Right kidney (tissue), 1 donor: ENCODE results near the gene RAB25.
"Not testable (repeated sequence)": the region's sequence is repeated elsewhere in the genome, so short reads cannot be mapped to it uniquely, and the experiment has no call there.

Experiments
- DNase-seq: peaks from one replicate; pipeline ENCODE4 v3.0.0-alpha.2; 2016

Gene RAB25

DNA sequence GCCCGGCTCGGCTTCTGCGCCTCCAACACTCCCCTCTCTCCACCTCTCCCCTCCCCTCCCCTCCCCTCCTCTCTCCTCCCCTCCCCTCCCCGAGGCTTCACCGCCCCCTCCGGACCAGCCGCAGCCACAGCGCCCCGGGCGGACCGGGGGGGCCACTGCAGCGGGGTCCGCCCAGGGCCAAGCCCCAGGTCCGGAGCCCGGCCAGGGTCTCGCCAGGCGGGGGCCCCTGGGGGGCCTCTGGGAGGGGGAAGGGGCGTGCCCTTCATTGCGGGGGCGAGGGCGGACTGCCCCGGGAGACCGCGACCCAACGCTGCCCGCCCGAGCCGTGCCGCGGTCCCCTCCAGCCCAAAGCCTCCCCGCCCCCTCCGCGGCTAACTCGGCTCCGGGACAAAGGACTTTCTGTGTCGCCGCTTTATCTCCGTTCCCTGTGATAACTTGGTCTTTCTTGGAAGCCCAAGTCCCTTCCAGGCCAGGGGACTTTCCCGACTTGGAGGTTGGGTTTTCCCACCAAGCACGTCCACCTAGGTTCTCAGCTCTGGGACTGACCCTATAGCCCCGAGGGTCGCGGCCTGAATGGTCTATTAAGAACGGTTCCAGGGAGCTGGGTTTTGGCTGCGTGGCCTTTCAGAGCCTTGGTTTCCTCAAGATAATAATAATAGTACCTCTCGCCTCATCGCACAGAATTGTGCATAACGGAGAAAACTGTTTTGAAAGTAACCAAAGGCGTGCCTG is 7.0 kb upstream of the RAB25 start, which contains the start of gene UBQLN4:
Gene UBQLN4 (minus strand): TSS at position 31 of the 732 bp plus-strand sequence. CDS start 97 bp downstream, outside the sequence.
- peak; percentile 87 for DNase-seq

DNA sequence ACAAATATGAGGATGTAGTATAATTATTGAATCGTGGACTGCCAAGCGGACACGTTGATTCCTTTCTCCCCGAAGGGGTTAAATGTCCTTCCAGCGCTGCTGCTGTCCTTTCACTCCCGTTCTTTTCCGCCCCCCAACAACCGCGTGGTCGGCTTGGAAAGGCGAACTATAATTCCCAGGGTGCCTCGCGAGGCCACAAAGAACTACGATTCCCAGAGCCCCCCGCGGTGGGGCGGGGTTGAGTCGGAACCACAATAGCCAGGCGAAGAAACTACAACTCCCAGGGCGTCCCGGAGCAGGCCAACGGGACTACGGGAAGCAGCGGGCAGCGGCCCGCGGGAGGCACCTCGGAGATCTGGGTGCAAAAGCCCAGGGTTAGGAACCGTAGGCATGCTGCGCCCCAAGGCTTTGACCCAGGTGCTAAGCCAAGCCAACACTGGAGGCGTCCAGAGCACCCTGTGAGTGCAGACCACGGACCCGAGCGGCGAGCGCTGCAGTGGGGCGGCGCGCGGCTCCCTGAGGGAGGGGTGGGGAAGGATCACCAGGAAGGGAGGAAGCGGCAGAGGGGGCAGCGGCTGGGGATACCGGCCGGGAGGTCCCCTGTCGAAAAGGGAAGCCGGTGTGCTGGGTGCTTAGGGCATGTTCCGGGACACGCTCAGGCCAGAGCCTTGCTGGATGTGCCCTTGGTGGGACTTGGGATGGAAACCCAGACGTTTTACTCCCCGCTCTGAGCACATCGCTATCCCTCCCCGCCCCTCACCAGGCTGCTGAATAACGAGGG is 6.3 kb upstream of the RAB25 start, which contains the start of gene LAMTOR2:
Gene LAMTOR2 (plus strand): TSS at position 283 of the 781 bp plus-strand sequence. CDS start 108 bp downstream, at position 391.
- peak; percentile 94 for DNase-seq

GRCh38 chr1:156055281-156056048 is 5.5 kb upstream of the RAB25 start:
- DNase-seq: no peak

DNA sequence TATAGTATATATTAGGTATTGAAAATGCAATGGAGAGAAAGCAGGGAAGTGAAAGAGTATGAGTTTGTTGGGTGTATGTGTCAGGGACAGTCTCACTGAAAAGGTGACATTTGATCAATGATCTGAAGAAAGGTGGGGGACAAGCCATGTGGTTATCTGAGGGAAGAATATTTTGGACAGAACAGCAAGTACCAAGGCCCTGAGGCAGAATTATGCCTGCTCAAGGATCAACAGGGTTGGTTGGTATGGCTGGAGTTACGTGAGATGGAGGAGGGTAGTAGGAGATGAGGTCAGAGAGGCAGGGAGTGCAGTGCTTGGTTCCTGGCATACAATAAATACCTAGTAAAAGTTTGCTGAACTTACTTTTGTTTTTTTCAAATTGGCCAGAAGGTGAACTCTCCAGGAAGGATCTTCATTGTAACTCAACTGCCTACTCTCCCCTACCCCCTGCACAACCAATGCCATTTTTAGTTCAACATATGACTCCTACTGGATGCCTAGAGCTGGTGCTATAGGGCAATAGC is 4.6 kb upstream of the RAB25 start:
- no peak for DNase-seq

DNA sequence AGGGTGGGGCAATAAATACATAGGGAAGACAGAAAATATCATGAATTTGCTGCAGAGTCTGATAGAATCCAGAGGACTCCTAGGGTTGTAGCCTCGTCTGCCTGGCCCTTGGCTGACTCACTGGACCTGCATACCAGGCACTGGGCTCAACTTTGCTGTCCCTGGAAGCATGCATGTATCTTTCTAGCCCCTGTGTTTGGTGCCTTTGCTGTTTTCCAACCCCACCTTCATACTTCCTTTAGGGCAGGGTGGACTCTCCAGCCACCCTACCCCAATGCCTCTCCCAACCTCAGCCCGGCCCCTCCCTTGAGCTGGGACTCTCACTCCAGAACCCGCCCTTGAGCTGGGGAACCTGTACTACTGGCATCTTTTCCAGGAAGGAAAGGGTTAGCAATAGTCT is 1.2 kb downstream of the RAB25 start:
- no peak for DNase-seq

GRCh38 chr1:156063997-156064285 is 3.0 kb downstream of the RAB25 start:
- no peak for DNase-seq

GRCh38 chr1:156064615-156065014 is 3.7 kb downstream of the RAB25 start:
- DNase-seq: no peak

GRCh38 chr1:156065212-156065611 is 4.3 kb downstream of the RAB25 start:
- DNase-seq: no peak

DNA sequence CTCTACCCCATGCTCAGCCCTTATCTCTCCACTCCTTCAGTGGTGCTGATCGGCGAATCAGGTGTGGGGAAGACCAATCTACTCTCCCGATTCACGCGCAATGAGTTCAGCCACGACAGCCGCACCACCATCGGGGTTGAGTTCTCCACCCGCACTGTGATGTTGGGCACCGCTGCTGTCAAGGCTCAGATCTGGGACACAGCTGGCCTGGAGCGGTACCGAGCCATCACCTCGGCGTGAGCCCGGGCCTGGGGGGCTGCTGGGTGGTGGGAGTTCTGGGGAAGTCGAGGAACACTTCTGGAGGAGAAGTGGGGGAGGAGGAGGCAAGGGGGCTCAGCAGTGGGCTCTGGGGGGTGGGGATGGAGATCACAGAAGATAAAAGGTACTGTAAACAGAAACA is 4.9 kb downstream of the RAB25 start:
- no peak for DNase-seq

DNA sequence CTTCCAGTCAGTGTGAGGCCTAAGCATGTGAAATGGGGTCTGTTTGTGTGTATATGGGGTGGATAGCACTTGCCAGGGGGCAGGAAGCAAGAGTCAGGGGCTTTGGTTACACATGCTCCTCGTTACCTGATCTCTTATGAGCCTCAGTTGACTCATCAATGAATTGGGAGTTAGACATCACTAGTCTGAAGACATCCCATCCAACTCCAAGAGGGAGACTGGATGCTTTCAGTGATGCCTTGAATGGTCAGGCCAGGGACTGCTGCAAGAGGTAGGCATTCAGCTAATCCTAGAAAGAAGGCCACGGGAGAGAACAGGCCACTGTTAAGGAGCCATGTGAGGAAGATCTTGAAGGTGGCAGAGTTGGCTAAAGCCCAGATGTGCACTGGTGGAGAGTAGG is 6.3 kb downstream of the RAB25 start:
- DNase-seq: no peak

- no peak for DNase-seq
These were observed 8.8 kb downstream of the RAB25 start for GRCh38 chr1:156069490-156070455.

GRCh38 chr1:156070548-156070947 is 9.6 kb downstream of the RAB25 start:
- no peak for DNase-seq

DNA sequence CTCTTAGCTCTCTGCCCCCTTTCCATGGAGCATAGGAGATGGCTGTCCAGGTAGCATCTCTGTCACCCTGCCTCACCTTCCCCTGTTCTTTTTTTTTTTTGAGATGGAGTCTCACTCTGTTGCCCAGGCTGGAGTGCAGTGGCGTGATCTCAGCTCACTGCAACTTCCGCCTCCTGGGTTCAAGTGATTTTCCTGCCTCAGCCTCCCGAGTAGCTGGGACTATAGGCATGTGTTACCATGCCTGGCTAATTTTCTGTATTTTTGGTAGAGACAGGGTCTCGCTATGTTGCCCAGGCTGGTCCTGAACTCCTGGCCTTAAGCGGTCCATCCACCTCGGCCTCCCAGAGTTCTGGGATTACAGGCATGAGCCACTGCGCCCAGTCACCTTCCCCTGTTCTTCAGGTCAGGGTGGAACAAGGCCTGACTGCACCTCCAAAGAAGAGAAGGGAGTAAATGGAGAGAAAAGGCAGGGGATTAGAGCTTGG is 10.4 kb downstream of the RAB25 start:
- DNase-seq: not testable (repeated sequence)

DNA sequence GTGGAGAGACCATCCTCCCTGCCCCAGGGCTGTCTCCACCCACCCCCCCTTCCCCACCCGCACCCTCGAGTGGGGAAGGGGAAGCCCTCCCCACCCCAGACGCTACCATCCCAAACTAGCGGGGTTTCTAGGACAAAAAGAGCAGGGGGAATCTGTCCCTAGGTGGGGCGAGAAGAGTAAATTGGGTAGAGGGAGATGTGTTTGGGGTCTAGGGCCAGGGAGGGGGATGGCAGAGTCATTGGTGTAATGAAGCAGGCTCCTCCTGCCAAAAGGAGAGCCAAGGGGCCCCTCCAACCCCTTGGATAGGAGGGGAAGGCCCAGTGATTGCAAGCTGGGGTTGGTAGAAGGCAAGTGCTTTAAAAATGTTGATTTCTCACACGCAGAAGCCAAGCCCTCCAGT is 11.3 kb downstream of the RAB25 start:
- DNase-seq: no peak

GRCh38 chr1:156073110-156073687 is 12.2 kb downstream of the RAB25 start:
- no peak for DNase-seq

DNA sequence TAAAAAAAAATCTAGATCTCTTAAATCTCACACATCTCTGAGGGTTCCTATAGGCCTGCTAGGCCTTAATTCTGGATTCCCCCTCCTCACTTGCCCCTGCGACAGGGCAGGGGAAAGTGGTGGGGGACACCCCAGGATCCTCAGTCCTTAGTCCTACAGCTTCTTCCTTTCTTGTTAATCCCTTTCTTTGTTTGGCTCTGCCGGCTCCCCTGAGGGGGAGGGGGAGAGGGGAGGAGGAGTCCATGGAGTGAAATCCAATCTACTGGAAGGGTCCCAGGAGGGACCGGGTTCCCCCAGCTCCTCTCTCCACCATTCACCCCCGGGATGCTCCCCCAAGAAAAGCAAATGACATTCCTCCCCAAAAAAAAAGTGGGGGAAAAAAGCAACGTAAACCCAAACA is 12.8 kb downstream of the RAB25 start:
- DNase-seq: no peak

- no peak for DNase-seq
These were observed 13.7 kb downstream of the RAB25 start for GRCh38 chr1:156074661-156075060.

- no peak for DNase-seq
These were observed 14.2 kb downstream of the RAB25 start for GRCh38 chr1:156075162-156075561.

- no peak for DNase-seq
These were observed 14.8 kb downstream of the RAB25 start for GRCh38 chr1:156075775-156076204.

DNA sequence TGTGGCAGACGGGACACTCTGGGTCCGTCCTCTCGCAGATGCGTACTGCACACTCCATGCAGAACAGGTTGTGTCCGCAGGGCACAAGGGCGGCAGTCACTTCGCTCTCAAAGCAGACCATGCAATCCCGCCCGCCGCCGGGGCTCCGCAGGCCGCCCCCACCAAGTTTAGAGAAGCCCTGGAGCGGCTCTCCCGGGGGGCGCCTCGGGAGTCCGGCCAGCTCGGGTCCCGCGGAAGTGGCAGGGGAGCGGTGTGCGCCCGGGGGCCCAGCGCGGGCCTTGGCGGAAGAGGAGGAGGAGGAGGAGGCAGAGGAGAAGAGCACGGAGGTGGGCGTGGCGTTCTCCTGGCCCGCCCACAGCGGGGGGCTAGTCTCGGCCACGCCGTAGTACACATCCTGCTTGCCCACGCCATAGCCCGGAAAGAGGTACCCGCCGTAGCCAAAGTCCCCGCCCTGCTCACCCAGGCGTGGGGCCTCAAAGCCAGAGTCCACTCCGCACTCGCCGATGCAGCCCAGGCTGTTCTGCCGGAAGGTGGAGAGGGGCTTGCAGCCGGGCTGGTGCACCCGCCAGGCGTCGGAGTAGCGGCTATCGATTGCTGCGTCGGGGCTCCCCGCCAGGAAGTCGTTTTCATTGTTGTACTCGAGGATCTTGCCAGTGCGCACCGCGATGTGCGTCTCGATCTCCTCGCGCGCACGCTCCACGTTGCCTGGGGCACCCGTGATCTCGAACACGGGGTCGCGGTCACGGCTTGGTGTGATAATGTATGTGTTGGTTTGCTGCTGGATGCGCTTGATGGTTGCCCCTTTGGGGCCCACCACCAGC is 15.9 kb downstream of the RAB25 start:
- DNase-seq: peak; percentile 83
